GM18505 (cell line): ENCODE results near the gene SFT2D2.
A peak's percentile ranks its signal among the peaks of the same experiment; 100 is the strongest.
"Not testable (repeated sequence)": the region's sequence is repeated elsewhere in the genome, so short reads cannot be mapped to it uniquely, and the experiment has no call there.

ENCODE experiments used
- ATAC-seq: cut with Tn5 transposase; IDR thresholded peaks from one replicate; pipeline ENCODE4 v1.9.1; 2021; ENCODE audit not compliant: unreplicated experiment
- POLR2A ChIP-seq: IDR thresholded peaks from 4 replicates; pipeline ENCODE4 v1.6.1; 2011; ENCODE audit warnings: borderline replicate concordance; ENCODE audit not compliant: insufficient read depth, insufficient read length; ENCODE audit errors: extremely low read depth

SFT2D2 gene

GRCh38 chr1:168225476-168226190 lies at the start of gene SFT2D2:
Gene SFT2D2 (plus strand): TSS chr1:168226004. CDS start chr1:168226080, 76 bp downstream.
- TF ChIP-seq POLR2A, result peak; percentile 87
- peak; percentile 76 for ATAC-seq

- ATAC-seq, result no peak
Observed at GRCh38 chr1:168178227-168178637, 47.6 kb upstream of the SFT2D2 start.

DNA sequence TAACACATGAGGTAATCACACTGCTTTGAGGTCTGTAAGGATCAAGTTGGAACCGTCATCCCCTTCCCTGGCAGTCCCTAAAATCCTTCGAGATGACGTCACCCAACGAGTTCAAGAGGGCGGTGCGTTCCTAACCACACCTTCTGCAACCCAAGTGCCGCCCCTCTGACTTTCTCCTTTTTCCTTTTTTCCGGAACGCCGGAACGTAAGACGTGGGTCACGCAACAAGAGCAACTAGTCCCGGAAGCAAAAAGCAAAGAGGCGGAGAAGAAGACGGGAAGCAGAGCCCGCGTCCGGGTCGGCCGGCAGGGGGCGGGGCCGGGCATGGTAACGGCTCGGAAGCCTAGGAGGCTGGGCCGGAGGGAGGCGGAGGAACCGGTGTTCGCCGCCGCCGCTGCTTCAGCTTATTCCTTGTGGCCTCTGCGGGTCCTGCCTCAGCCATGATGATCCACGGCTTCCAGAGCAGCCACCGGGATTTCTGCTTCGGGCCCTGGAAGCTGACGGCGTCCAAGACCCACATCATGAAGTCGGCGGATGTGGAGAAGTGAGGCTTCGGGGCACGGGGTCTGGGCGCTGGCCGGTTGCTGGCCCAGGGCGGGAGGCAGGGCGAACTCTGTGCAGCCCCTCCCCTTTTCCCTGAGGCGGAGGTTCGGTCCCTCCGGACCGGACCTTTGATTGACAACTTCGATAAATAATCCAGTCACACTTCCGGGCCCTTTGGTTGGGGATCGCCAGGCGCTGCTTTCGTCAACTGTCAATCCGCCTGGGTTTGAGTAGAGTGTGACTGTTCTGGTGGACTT lies 47.0 kb upstream of the SFT2D2 start, which contains the start of gene TIPRL:
Gene TIPRL, plus strand, starts transcription at position 325 of the 800 bp plus-strand sequence. Its CDS starts 116 bp downstream, at position 441.
- peak; percentile 81 for TF ChIP-seq POLR2A
- ATAC-seq, result peak; percentile 91

More at GRCh38 chr1:168178227-168178637, 47.6 kb upstream of the SFT2D2 start:
- TF ChIP-seq POLR2A, result no peak

DNA sequence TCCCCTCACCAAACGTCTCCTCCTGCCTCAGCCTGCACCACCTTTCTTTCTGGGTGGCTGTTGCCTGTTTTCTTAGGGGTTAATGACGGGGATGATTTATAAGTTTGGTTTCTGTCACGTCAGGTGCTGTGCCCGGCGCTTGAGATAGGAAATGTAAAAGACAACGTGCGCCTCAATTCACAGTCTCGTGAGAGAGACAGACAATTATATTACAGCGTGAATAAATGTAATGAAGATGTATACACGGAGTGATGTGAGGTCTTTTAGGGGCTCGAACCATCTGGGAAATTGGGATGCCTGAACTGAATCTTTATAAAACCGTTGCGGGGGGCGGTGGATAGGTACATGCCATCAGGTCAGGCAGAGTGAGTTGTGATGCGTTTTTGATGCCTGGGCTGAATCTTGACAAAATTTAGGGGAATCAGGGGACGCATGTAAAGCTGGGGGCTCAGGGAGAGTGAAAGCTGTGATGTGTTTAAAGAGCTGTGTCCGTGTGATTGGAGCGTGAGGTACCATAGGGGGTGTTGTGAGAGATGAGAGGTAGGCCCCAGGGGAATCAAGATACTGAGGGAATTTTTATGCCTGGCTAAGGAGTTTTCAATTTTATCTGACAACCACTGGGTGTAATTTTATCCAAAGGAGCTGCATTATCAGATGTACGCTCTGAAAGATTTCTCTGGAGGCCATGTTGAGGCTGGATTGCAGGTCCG lies 46.2 kb upstream of the SFT2D2 start:
- ATAC-seq, result peak; percentile 4
- TF ChIP-seq POLR2A, result no peak

DNA sequence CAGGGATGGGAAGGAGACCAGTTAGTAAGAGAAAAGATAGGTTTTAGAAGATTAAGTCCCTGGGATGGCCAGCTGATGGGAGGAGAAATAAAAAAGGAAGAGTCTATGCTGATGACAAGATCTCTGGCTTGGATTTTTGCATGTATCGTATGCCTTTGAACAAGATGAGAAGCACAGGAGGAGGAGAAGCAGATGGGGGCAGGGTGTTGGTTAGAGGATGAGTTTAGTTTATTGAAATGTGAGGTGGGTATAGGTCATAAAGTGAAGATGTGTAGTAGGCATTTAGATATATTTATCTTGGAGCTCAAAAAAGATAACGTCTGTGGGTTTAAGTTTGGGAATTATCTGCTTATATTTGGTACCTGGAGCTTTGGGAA lies 45.7 kb upstream of the SFT2D2 start:
- TF ChIP-seq POLR2A, result no peak
- no peak for ATAC-seq

- ATAC-seq, result not testable (repeated sequence)
Observed at GRCh38 chr1:168181063-168181720, 44.6 kb upstream of the SFT2D2 start.

DNA sequence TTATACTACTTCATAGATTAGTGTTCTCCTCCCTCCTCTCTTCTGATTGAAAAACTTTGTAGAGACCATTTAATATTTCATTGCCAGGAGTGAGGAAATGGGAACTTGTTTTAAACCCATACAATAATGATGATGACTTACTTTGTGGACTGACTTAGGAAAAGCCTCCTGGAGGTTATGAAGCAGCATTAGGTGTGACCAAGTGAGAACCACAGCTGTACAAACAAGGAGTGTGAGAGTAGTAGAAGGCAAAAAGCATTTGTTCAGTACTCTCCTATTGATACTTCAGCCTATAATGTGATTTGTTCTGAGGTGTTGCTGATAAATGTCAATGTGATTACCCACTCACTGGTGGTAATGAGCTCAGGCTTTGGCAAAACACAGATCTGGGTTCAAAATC lies 38.6 kb upstream of the SFT2D2 start:
- no peak for ATAC-seq
- no peak for TF ChIP-seq POLR2A

- TF ChIP-seq POLR2A, result no peak
- ATAC-seq, result no peak
Observed at GRCh38 chr1:168190403-168190802, 35.4 kb upstream of the SFT2D2 start.

DNA sequence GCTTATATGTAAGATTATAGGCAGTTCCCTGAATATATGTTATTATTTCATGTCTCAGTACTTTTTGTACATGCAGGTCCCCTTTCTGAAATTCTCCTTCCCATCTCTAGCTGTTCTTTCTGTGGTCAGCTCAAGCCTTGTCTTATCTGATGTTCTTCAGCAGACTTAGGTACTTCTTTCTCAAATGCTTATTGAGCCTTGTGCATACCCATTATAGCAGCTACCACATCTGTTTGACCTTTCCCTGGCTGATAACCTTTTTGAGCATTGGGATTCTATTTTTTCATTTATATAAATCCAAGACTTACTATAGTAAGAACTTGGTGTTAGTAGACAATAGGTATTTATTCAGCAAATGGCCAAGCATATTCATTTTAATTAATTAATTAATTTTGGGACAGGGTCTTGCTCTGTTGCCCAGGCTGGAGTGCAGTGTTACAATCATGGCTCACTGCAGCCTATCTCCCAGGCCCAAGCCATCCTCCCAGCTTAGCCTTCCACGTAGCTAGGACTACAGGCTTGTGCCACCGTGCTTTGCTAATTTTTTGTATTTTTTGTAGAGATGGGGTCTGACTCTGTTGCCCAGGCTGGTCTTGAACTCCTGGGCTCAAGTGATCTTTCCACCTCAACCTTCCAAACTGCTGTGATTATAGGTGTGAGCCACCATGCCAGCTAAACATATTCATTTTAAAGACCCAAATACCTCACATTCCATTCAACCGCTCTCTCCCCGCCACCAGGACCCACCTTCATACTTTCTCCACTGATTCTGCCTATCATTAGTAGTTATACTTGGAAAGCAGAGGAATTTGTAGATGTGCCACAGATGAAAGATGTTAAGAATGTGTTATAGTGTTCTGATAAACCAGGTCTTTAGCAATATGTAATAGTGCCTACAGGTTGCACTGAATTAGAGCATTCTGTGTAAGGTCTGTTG lies 30.3 kb upstream of the SFT2D2 start:
- no peak for TF ChIP-seq POLR2A
- no peak for ATAC-seq

- no peak for TF ChIP-seq POLR2A
Observed at GRCh38 chr1:168199056-168199455, 26.7 kb upstream of the SFT2D2 start.

GRCh38 chr1:168202941-168203654 lies 22.7 kb upstream of the SFT2D2 start:
- no peak for TF ChIP-seq POLR2A
- no peak for ATAC-seq

More at GRCh38 chr1:168199056-168199455, 26.7 kb upstream of the SFT2D2 start:
- no peak for ATAC-seq

- no peak for ATAC-seq
- no peak for TF ChIP-seq POLR2A
Observed at GRCh38 chr1:168206111-168206510, 19.7 kb upstream of the SFT2D2 start.

DNA sequence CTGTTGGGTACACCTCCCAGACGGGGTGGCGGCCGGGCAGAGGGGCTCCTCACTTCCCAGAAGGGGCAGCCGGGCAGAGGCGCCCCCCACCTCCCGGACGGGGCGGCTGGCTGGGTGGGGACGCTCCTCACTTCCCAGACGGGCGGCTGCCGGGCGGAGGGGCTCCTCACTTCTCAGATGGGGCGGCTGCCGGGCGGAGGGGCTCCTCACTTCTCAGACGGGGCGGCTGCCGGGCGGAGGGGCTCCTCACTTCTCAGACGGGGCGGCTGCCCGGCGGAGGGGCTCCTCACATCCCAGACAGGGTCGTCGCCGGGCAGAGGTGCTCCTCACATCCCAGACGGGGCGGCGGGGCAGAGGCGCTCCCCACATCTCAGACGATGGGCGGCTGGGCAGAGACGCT lies 18.1 kb upstream of the SFT2D2 start:
- not testable (repeated sequence) for ATAC-seq
